Heart left ventricle (tissue), 13 donors: ENCODE measurements around the gene RNF186.

ENCODE experiments used
- POLR2A ChIP-seq, 2 donors: fragments of 450-650 bp; IDR thresholded peaks; one replicate each; pipeline ENCODE4 v1.6.1; 2017; ENCODE audit warnings: antibody characterized with exemption in 2 of 2, mild to moderate bottlenecking in 2 of 2, moderate library complexity in 2 of 2
- TF ChIP-seq, protein P1 (sequence below), 12 donors: fragments of 200-600 bp; sonication (generic) in 4 of 12; IDR thresholded peaks; one replicate each; pipeline versions ENCODE4 v1.5.0 to v1.8.0; 2018 to 2022; ENCODE audit warnings: antibody characterized with exemption in 12 of 12, mild to moderate bottlenecking in 5 of 12
- donor health status: ischemic (EF 13 %, LVEDD 7.1; RV severe dilation, severe dysfunction).
- donor health status: DM: no; HTN: yes; CAD: no.
- donor health status: DM: no; HTN: no; CAD: no.
- donor health status: ischemic (EF 25% LVEDD 6.9; RV normal size, moderate dysfunction).
- donor health status: ischemic (EF 25% LVEDD 5.7; RV mildly dilated, moderate dysfunction).
- donor health status: ischemic (EF 35%, LVEDD 5.7; RV mildly dilated, moderate dysfunction).
- donor health status: nonischemic (EF 11% LVEDD 7.7; RV severe dilation, severe dysfunction).
- donor health status: DM: yes; HTN: yes; CAD: no.
- donor health status: PGD.
- donor health status: ischemic (EF 29% LVEDD 5.4; RV normal size, mild dysfunction).
- donor health status: nonischemic (EF 23%, LVEDD 6.1; RV moderate dilation, normal function).

DNA sequence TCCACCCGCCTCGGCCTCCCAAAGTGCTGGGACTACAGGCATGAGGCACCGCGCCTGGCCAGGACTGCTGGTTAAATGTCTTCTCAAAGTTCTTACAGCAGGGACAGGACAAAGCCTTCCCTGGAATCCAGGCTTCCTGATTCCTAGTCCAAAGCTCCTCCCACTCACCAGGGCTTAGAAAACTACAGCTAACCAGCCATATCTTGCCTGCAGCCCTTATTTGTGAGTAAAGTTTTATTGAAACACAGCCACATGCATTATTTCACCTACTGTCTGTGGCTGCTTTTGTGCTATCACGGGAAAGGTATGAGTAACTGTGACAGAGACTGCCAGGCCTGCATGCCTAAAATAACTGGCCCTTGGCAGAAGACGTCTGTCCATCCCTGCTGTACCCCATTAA, 39.8 kb downstream of the RNF186 start:
- TF ChIP-seq POLR2A (IDR thresholded peaks at IDR 0.05), result no peak
- TF ChIP-seq, protein P1, sequence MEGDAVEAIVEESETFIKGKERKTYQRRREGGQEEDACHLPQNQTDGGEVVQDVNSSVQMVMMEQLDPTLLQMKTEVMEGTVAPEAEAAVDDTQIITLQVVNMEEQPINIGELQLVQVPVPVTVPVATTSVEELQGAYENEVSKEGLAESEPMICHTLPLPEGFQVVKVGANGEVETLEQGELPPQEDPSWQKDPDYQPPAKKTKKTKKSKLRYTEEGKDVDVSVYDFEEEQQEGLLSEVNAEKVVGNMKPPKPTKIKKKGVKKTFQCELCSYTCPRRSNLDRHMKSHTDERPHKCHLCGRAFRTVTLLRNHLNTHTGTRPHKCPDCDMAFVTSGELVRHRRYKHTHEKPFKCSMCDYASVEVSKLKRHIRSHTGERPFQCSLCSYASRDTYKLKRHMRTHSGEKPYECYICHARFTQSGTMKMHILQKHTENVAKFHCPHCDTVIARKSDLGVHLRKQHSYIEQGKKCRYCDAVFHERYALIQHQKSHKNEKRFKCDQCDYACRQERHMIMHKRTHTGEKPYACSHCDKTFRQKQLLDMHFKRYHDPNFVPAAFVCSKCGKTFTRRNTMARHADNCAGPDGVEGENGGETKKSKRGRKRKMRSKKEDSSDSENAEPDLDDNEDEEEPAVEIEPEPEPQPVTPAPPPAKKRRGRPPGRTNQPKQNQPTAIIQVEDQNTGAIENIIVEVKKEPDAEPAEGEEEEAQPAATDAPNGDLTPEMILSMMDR (IDR thresholded peaks at IDR 0.05), result no peak
